HG03135 (cell line): ENCODE data around the gene SRD5A1.
"Not testable (repeated sequence)": the region's sequence is repeated elsewhere in the genome, so short reads cannot be mapped to it uniquely, and the experiment has no call there.

Experiments used
- ATAC-seq: cut with Tn5 transposase; IDR thresholded peaks from one replicate; pipeline ENCODE4 v1.9.1; 2021; ENCODE audit warnings: mild to moderate bottlenecking, moderate library complexity; ENCODE audit not compliant: unreplicated experiment

Gene SRD5A1

GRCh38 chr5:6642655-6643054, 9.4 kb downstream of the SRD5A1 start:
- ATAC-seq, result no peak

GRCh38 chr5:6644794-6645241, 11.6 kb downstream of the SRD5A1 start:
- ATAC-seq, result no peak

- not testable (repeated sequence) for ATAC-seq
Observed at GRCh38 chr5:6645571-6646362, 12.5 kb downstream of the SRD5A1 start.

- no peak for ATAC-seq
Observed at GRCh38 chr5:6649186-6649585, 15.9 kb downstream of the SRD5A1 start.

GRCh38 chr5:6649681-6650080, 16.4 kb downstream of the SRD5A1 start:
- ATAC-seq, result no peak

GRCh38 chr5:6652025-6652424, 18.8 kb downstream of the SRD5A1 start:
- ATAC-seq, result peak; percentile 92

GRCh38 chr5:6655432-6655831, 22.2 kb downstream of the SRD5A1 start:
- no peak for ATAC-seq

- ATAC-seq, result no peak
Observed at GRCh38 chr5:6656680-6657079, 23.4 kb downstream of the SRD5A1 start.

GRCh38 chr5:6659941-6660684, 26.9 kb downstream of the SRD5A1 start:
- ATAC-seq, result peak; percentile 90

- ATAC-seq, result peak; percentile 55
Observed at GRCh38 chr5:6660688-6661087, 27.4 kb downstream of the SRD5A1 start.

- ATAC-seq, result no peak
Observed at GRCh38 chr5:6666762-6667161, 33.5 kb downstream of the SRD5A1 start.

- ATAC-seq, result no peak
Observed at GRCh38 chr5:6667648-6668047, 34.4 kb downstream of the SRD5A1 start.

- ATAC-seq, result not testable (repeated sequence)
Observed at GRCh38 chr5:6668717-6669116, 35.5 kb downstream of the SRD5A1 start.

- ATAC-seq, result no peak
Observed at GRCh38 chr5:6673031-6673430, 39.8 kb downstream of the SRD5A1 start.

GRCh38 chr5:6673963-6674362, 40.7 kb downstream of the SRD5A1 start:
- no peak for ATAC-seq

GRCh38 chr5:6674421-6674820, 41.2 kb downstream of the SRD5A1 start:
- no peak for ATAC-seq

GRCh38 chr5:6674886-6675285, 41.6 kb downstream of the SRD5A1 start:
- no peak for ATAC-seq

- ATAC-seq, result no peak
Observed at GRCh38 chr5:6675784-6676491, 42.7 kb downstream of the SRD5A1 start.

GRCh38 chr5:6676702-6677101, 43.5 kb downstream of the SRD5A1 start:
- no peak for ATAC-seq

- ATAC-seq, result no peak
Observed at GRCh38 chr5:6678385-6678784, 45.1 kb downstream of the SRD5A1 start.

GRCh38 chr5:6680922-6681321, 47.7 kb downstream of the SRD5A1 start:
- ATAC-seq, result no peak

- no peak for ATAC-seq
Observed at GRCh38 chr5:6681682-6682081, 48.4 kb downstream of the SRD5A1 start.
